SK-N-SH (cell line): Measurements from ENCODE around the gene MIER1.

Experiments
- CTCF ChIP-seq: fragments of 200-600 bp; sonication (generic); IDR thresholded peaks from 2 replicates; pipeline ENCODE4 v1.6.1; 2017; ENCODE audit warnings: antibody characterized with exemption, mild to moderate bottlenecking, moderate library complexity
- GATA2 ChIP-seq: sonication (generic); formaldehyde crosslinking; IDR thresholded peaks from 2 replicates; pipeline ENCODE4 v1.5.0; 2020; ENCODE audit warnings: mild to moderate bottlenecking, missing genetic modification reagents
- MAX ChIP-seq: IDR thresholded peaks from 2 replicates; pipeline ENCODE4 v1.4.0; 2012; ENCODE audit warnings: low read depth
- MXI1 ChIP-seq: IDR thresholded peaks from 2 replicates; pipeline ENCODE4 v1.6.1; 2012; ENCODE audit warnings: mild to moderate bottlenecking, low read depth, low read length, improper control_type of control experiment
- RCOR1 ChIP-seq: fragments of 150-350 bp; IDR thresholded peaks from 2 replicates; pipeline ENCODE4 v1.6.1; 2017; ENCODE audit warnings: antibody characterized with exemption, low read length
- RFX5 ChIP-seq: IDR thresholded peaks from 2 replicates; pipeline ENCODE4 v1.6.1; 2012; ENCODE audit warnings: mild to moderate bottlenecking, improper control_type of control experiment, low read length
- SMC3 ChIP-seq: IDR thresholded peaks from 2 replicates; pipeline ENCODE4 v1.6.1; 2012; ENCODE audit warnings: low read depth, low read length, improper control_type of control experiment
- TAF1 ChIP-seq: IDR thresholded peaks from 2 replicates; pipeline ENCODE4 v1.6.1; 2012; ENCODE audit warnings: low read depth, mild to moderate bottlenecking, low read length, moderate library complexity, borderline replicate concordance

GRCh38 chr1:66980745-66981367 is 56.1 kb downstream of the MIER1 start:
- TF ChIP-seq CTCF (no peak), RFX5 (no peak), MXI1 (no peak), TAF1 (no peak), GATA2 (CRISPR knock-in tag) (no peak), SMC3 (no peak), MAX (no peak), RCOR1 (no peak)
